GM23248 (cell line): Measurements from ENCODE around the gene KRTAP5-7. TPM values are rescaled to one million over a fixed set of nuclear protein-coding genes. Genes with fewer than 3 reads are reported as not detected.
"Not testable (repeated sequence)": the region's sequence is repeated elsewhere in the genome, so short reads cannot be mapped to it uniquely, and the experiment has no call there.

Experiments
- DNase-seq: peaks from one replicate; pipeline ENCODE4 v3.0.0-alpha.2; 2015
- H2AFZ ChIP-seq: fragments of 200-600 bp; sonication (generic); 2 replicates; pipeline ENCODE4 v1.6.1; 2016; ENCODE audit warnings: antibody characterized with exemption
- H3F3A ChIP-seq: fragments of 200-600 bp; sonication (generic); 2 replicates; pipeline ENCODE4 v1.6.1; 2016; ENCODE audit warnings: mild to moderate bottlenecking, antibody characterized with exemption, mixed run types; ENCODE audit not compliant: insufficient read depth
- H3K27ac ChIP-seq: fragments of 200-600 bp; sonication (generic); 2 replicates; pipeline ENCODE4 v1.5.1; 2016; ENCODE audit warnings: mild to moderate bottlenecking
- H3K27me3 ChIP-seq: fragments of 200-600 bp; sonication (generic); replicated peaks from 2 replicates; pipeline ENCODE4 v1.6.1; 2016; ENCODE audit warnings: mild to moderate bottlenecking; ENCODE audit not compliant: insufficient read depth
- H3K36me3 ChIP-seq: fragments of 200-600 bp; sonication (generic); 2 replicates; pipeline ENCODE4 v1.6.1; 2016; ENCODE audit warnings: low read depth, mild to moderate bottlenecking
- H3K4me1 ChIP-seq: fragments of 200-600 bp; sonication (generic); 2 replicates; pipeline ENCODE4 v1.6.1; 2016; ENCODE audit warnings: mild to moderate bottlenecking; ENCODE audit not compliant: insufficient read depth
- H3K4me2 ChIP-seq: fragments of 200-600 bp; sonication (generic); one replicate; pipeline ENCODE4 v1.6.1; 2016; ENCODE audit warnings: mild to moderate bottlenecking; ENCODE audit not compliant: unreplicated experiment
- H3K4me3 ChIP-seq: fragments of 200-600 bp; sonication (generic); 2 replicates; pipeline ENCODE4 v1.5.1; 2016; ENCODE audit warnings: mild to moderate bottlenecking
- H3K79me2 ChIP-seq: fragments of 200-600 bp; sonication (generic); 2 replicates; pipeline ENCODE4 v1.6.1; 2016; ENCODE audit warnings: mild to moderate bottlenecking; ENCODE audit not compliant: insufficient read depth
- H3K9ac ChIP-seq: fragments of 200-600 bp; sonication (generic); 2 replicates; pipeline ENCODE4 v1.6.1; 2016; ENCODE audit warnings: mild to moderate bottlenecking
- H3K9me2 ChIP-seq: fragments of 200-600 bp; sonication (generic); 2 replicates; pipeline ENCODE4 v1.6.1; 2016; ENCODE audit warnings: mixed run types, mild to moderate bottlenecking, moderate library complexity; ENCODE audit not compliant: insufficient read depth
- H3K9me3 ChIP-seq: fragments of 200-600 bp; sonication (generic); one replicate; pipeline ENCODE4 v1.6.1; 2017; ENCODE audit warnings: low read depth
- H4K20me1 ChIP-seq: fragments of 200-600 bp; sonication (generic); 2 replicates; pipeline ENCODE4 v1.6.0; 2016; ENCODE audit not compliant: insufficient read depth
- EZH2 ChIP-seq: fragments of 200-600 bp; sonication (generic); IDR thresholded peaks from 2 replicates; pipeline ENCODE4 v1.6.1; 2018; ENCODE audit warnings: antibody characterized with exemption, mild to moderate bottlenecking; ENCODE audit not compliant: insufficient read depth, poor library complexity, severe bottlenecking
- EZH2phosphoT487 ChIP-seq: fragments of 200-600 bp; sonication (generic); IDR thresholded peaks from 2 replicates; pipeline ENCODE4 v1.6.1; 2018; ENCODE audit warnings: antibody characterized with exemption, moderate library complexity, mild to moderate bottlenecking, low read depth; ENCODE audit not compliant: insufficient read depth
- WGBS, 2 experiments: methylation state at CpG; one replicate each; pipeline ENCODE4 v1.1.6; 2015 to 2017; ENCODE audit warnings: low lambda C conversion rate in 2 of 2, low coverage in 1 of 2; ENCODE audit errors: missing lambda C conversion rate in 2 of 2; 5-methylcytosine and 5-hydroxymethylcytosine counted together
- in situ Hi-C: fragments of 300-500 bp; cut with MboI; formaldehyde crosslinking; loops from 2 replicates; pipeline ENCODE4 v1.15.0; 2020
- polyA plus RNA-seq: library from polyadenylated mRNA; unstranded; fragments of >200 nt; fragmentation: Nextera tagmentation; extraction: Ambion mirVana; gene quantifications from 2 replicates; pipeline ENCODE4 v1.2.1, GENCODE V29; 2016
- total RNA-seq: library from RNA; depleted of rRNA; stranded (reverse); fragments of >200 nt; shearing (Covaris generic); gene quantifications from 2 replicates; pipeline ENCODE4 v1.2.3, GENCODE V29; 2014

KRTAP5-7 gene
- total and polyA plus RNA-seq, 2 experiments from 2014 or later = not detected

GRCh38 chr11:71535825-71536224, 8.8 kb downstream of the KRTAP5-7 start:
- Histone ChIP-seq H3K79me2 (no peaks in the 10 kb centered on the region), H3K36me3 (no peaks in the 10 kb centered on the region), H3K4me2 (no peak overlapping the region), H2AFZ (no peak overlapping the region), H3K27me3 (no peaks in the 10 kb centered on the region; the same call in 1 of the 2 replicates), H3K9me2 (no peaks in the 10 kb centered on the region), H3K27ac (no peak overlapping the region), H4K20me1 (no peaks in the 10 kb centered on the region), H3K4me3 (no peak overlapping the region), H3K4me1 (no peaks in the 10 kb centered on the region), H3K9me3 (no peaks in the 10 kb centered on the region), H3F3A (no peaks in the 10 kb centered on the region), H3K9ac (no peak overlapping the region)
- 68 to 70% methylated on average over 9 of the region's 9 CpGs for WGBS, 2 experiments
- in situ Hi-C loops = no loop called here
- no peak for TF ChIP-seq EZH2
- TF ChIP-seq EZH2phosphoT487 = no peak
- no peak for DNase-seq

GRCh38 chr11:71537537-71537936, 10.5 kb downstream of the KRTAP5-7 start:
- TF ChIP-seq EZH2 (no peak), EZH2phosphoT487 (no peak)
- Histone ChIP-seq H3K9me2 (no peaks in the 10 kb centered on the region), H4K20me1 (no peaks in the 10 kb centered on the region), H3K4me3 (no peak overlapping the region), H3K9me3 (no peaks in the 10 kb centered on the region), H3K4me2 (no peak overlapping the region), H3K27me3 (no peaks in the 10 kb centered on the region; the same call in 1 of the 2 replicates), H3F3A (no peaks in the 10 kb centered on the region), H3K27ac (no peak overlapping the region), H3K36me3 (no peaks in the 10 kb centered on the region), H3K9ac (no peak overlapping the region), H3K4me1 (no peaks in the 10 kb centered on the region), H3K79me2 (no peaks in the 10 kb centered on the region), H2AFZ (no peak overlapping the region)
- 50 to 62% methylated on average over 9 of the region's 9 CpGs for WGBS, 2 experiments
- in situ Hi-C loops = no loop called here
- no peak for DNase-seq

GRCh38 chr11:71537977-71538665, 11.1 kb downstream of the KRTAP5-7 start, which contains the start of gene KRTAP5-8:
KRTAP5-8 (plus strand) TSS chr11:71538025; CDS start chr11:71538056, 31 bp downstream.
- H3K4me1 ChIP-seq, H3K79me2 ChIP-seq, H3K27me3 ChIP-seq, H2AFZ ChIP-seq, H3K4me2 ChIP-seq, DNase-seq, in situ Hi-C loops, H3K9ac ChIP-seq, H3K9me3 ChIP-seq, H3K27ac ChIP-seq, H4K20me1 ChIP-seq, H3F3A ChIP-seq, H3K4me3 ChIP-seq, H3K9me2 ChIP-seq, H3K36me3 ChIP-seq: not testable (repeated sequence)
- 41 to 46% methylated on average over 4 of the region's 4 CpGs for WGBS, 2 experiments

- no peaks in the 10 kb centered on the region for H3K9me3 ChIP-seq
- TF ChIP-seq EZH2 = no peak
- no peak for TF ChIP-seq EZH2phosphoT487
- no peaks in the 10 kb centered on the region for H3K36me3 ChIP-seq
- no peaks in the 10 kb centered on the region; the same call in 1 of the 2 replicates for H3K27me3 ChIP-seq
- in situ Hi-C loops = no loop called here
- WGBS, 2 experiments = 53 to 60% methylated on average over 4 of the region's 4 CpGs
- H3F3A ChIP-seq = no peaks in the 10 kb centered on the region
- H3K27ac ChIP-seq = no peak overlapping the region
- no peak overlapping the region for H3K4me3 ChIP-seq
- H3K79me2 ChIP-seq = no peaks in the 10 kb centered on the region
- H3K4me2 ChIP-seq = no peak overlapping the region
- H4K20me1 ChIP-seq = no peaks in the 10 kb centered on the region
- no peak overlapping the region for H2AFZ ChIP-seq
- H3K9me2 ChIP-seq = no peaks in the 10 kb centered on the region
- H3K9ac ChIP-seq = no peak overlapping the region
- no peak for DNase-seq
- no peaks in the 10 kb centered on the region for H3K4me1 ChIP-seq
Observed at GRCh38 chr11:71538666-71538990, 11.6 kb downstream of the KRTAP5-7 start.

GRCh38 chr11:71539017-71539416, 11.9 kb downstream of the KRTAP5-7 start:
- TF ChIP-seq EZH2phosphoT487 (no peak), EZH2 (no peak)
- Histone ChIP-seq H3K4me1 (no peaks in the 10 kb centered on the region), H3K4me2 (no peak overlapping the region), H4K20me1 (no peaks in the 10 kb centered on the region), H3K79me2 (no peaks in the 10 kb centered on the region), H3K36me3 (no peaks in the 10 kb centered on the region), H3K27me3 (no peaks in the 10 kb centered on the region; the same call in 1 of the 2 replicates), H3F3A (no peaks in the 10 kb centered on the region), H3K9me3 (no peaks in the 10 kb centered on the region), H3K9ac (no peak overlapping the region), H3K9me2 (no peaks in the 10 kb centered on the region), H3K27ac (no peak overlapping the region), H3K4me3 (no peak overlapping the region), H2AFZ (no peak overlapping the region)
- no peak for DNase-seq
- 46 to 48% methylated on average over 11 of the region's 11 CpGs for WGBS, 2 experiments
- in situ Hi-C loops = no loop called here

GRCh38 chr11:71539971-71540370, 12.9 kb downstream of the KRTAP5-7 start:
- H3K36me3 ChIP-seq, in situ Hi-C loops: not testable (repeated sequence)
- 59 to 65% methylated on average over 11 of the region's 11 CpGs for WGBS, 2 experiments

More at GRCh38 chr11:71539971-71540370, 12.9 kb downstream of the KRTAP5-7 start:
- not testable (repeated sequence) for H3F3A ChIP-seq, H3K9me3 ChIP-seq, H3K4me1 ChIP-seq, H3K9me2 ChIP-seq, H3K4me3 ChIP-seq, H3K9ac ChIP-seq, H3K27me3 ChIP-seq, H2AFZ ChIP-seq, DNase-seq, H3K4me2 ChIP-seq, H3K27ac ChIP-seq, H4K20me1 ChIP-seq, H3K79me2 ChIP-seq
